ENCODE measurements around the gene ADAMTS17.

DNA sequence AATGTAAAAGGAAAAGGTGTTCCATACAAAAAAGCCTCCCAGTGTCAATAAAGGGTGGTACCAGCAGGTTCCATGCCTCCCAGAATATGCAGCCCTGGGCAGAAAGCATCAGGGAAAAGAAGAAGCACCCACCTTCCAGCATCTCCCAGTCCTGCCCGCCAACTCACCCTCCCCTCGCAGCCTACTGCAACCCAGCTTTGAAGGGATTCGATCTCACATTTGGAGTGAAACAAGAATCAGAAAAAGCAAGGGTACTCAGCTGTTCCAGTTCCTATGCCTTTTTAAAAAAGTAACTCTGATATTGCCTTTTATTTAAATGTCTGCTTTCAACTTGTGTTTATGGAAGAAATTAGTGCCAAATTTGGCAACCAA, 166.9 kb downstream of the ADAMTS17 start:
- TF ChIP-seq CTCF (conservative IDR thresholded peaks at IDR 0.05) (no peak), ZFX (IDR thresholded peaks at IDR 0.05) (no peak)
